ENCODE data around the gene TMEM97.

GRCh38 chr17:28368306-28368831 is 49.4 kb downstream of the TMEM97 start:
- TF ChIP-seq CTCF (IDR thresholded peaks at IDR 0.05; ENCODE audit: poor library complexity, severe bottlenecking) (no peak), POLR2AphosphoS5 (IDR thresholded peaks at IDR 0.05) (no peak), TAF1 (IDR thresholded peaks at IDR 0.05; ENCODE audit: low read depth) (no peak)

Data from neural cell (in vitro differentiated cells).